ENCODE results near the gene MTERF2. TPM values are rescaled to one million over a fixed set of nuclear protein-coding genes. Genes with fewer than 3 reads are reported as not detected.
A peak's percentile ranks its signal among the peaks of the same experiment; 100 is the strongest.

The MTERF2 gene
- total RNA-seq, 2 donors from 2014 or later: 24.1 to 32.9 TPM

DNA sequence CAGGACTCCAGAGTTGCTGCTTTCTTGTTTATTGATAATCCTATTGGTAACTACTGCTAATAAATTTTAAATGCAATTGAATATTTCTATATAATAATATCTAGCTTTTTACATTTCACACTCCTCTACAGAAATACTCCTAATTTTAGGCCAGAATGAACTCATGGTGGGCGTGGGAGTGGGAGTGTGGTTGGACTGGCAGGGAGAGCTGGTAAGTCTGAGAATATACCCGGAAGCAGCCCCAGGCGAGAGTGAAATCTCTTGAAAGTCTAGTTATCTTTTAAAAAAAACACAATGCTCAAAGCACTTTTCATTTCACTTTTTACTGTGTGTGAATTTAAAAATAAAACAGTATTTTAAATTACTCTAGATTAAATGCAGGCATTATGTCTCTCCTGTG, 26.5 kb downstream of the MTERF2 start:
- intact Hi-C loops (cut with DNase I): no loop called here
- Histone ChIP-seq H3K27me3 (no peaks in the 10 kb centered on the region), H3K36me3 (replicated peaks in 1 of 2; ENCODE audit: insufficient read depth in 1 of 2, low read depth in 2 of 2) (peaks cover 0 to 2% of the 10 kb centered on the region in 2 donors), H3K4me3 (no peak overlapping the region), H3K27ac (no peak overlapping the region), H3K9me3 (no peaks in the 10 kb centered on the region), H3K4me1 (peaks cover 51% of the 10 kb centered on the region)
- ATAC-seq (no peak), DNase-seq (no peak)
- TF ChIP-seq POLR2A (IDR thresholded peaks at IDR 0.05): no peak
- TF ChIP-seq, protein P1, sequence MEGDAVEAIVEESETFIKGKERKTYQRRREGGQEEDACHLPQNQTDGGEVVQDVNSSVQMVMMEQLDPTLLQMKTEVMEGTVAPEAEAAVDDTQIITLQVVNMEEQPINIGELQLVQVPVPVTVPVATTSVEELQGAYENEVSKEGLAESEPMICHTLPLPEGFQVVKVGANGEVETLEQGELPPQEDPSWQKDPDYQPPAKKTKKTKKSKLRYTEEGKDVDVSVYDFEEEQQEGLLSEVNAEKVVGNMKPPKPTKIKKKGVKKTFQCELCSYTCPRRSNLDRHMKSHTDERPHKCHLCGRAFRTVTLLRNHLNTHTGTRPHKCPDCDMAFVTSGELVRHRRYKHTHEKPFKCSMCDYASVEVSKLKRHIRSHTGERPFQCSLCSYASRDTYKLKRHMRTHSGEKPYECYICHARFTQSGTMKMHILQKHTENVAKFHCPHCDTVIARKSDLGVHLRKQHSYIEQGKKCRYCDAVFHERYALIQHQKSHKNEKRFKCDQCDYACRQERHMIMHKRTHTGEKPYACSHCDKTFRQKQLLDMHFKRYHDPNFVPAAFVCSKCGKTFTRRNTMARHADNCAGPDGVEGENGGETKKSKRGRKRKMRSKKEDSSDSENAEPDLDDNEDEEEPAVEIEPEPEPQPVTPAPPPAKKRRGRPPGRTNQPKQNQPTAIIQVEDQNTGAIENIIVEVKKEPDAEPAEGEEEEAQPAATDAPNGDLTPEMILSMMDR (IDR thresholded peaks at IDR 0.05): no peak
- 56 to 65% methylated on average over 3 of the region's 3 CpGs for WGBS, 2 donors

- Histone ChIP-seq H3K4me3 (peak overlapping the region; percentile 91 to 92), H3K9me3 (no peaks in the 10 kb centered on the region), H3K27ac (peak overlapping the region in 1 of 4 donors; percentile 99), H3K36me3 (replicated peaks in 1 of 2; ENCODE audit: insufficient read depth in 1 of 2, low read depth in 2 of 2) (no peaks in the 10 kb centered on the region), H3K4me1 (peaks cover 58% of the 10 kb centered on the region), H3K27me3 (no peaks in the 10 kb centered on the region)
- WGBS, 2 donors: 0 to 5% methylated on average over 1 of the region's 1 CpG
- DNase-seq (no peak), ATAC-seq (no peak)
- no peak for TF ChIP-seq POLR2A (IDR thresholded peaks at IDR 0.05)
- TF ChIP-seq, protein P1 (IDR thresholded peaks at IDR 0.05): no peak
- intact Hi-C loops (cut with DNase I): no loop called here
These were observed 29.4 kb downstream of the MTERF2 start for GRCh38 chr12:106957583-106957982.

DNA sequence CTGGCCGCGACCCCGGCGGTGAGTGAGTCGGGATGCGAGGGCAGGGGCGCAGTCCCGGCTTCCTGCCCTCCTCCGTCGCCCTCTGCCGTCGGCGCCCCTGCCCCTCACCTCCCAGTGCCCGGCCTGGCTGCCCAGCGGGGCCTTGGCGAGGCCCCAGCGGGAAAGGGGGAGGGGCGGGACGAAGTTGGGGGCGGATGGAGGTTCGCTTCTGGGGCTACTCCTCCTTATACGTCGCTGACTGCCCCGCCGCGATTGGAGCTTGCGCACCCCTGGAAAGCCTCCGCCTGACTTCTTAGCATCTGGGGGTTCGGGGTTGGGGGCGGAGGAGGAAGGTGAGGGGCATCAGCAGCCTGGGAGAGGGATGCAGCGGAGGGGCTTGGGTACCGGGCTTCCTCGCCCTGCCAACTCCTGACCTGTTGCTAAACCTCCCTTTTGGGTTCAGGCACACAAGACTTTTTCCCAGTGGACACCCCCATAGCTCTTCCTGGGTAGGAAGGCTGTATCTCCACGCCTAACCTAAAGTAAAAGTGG, 30.8 kb downstream of the MTERF2 start:
- WGBS, 2 donors: 0 to 1% methylated on average over 14 to 34 of the region's 34 CpGs
- intact Hi-C loops (cut with DNase I): no loop called here

DNA sequence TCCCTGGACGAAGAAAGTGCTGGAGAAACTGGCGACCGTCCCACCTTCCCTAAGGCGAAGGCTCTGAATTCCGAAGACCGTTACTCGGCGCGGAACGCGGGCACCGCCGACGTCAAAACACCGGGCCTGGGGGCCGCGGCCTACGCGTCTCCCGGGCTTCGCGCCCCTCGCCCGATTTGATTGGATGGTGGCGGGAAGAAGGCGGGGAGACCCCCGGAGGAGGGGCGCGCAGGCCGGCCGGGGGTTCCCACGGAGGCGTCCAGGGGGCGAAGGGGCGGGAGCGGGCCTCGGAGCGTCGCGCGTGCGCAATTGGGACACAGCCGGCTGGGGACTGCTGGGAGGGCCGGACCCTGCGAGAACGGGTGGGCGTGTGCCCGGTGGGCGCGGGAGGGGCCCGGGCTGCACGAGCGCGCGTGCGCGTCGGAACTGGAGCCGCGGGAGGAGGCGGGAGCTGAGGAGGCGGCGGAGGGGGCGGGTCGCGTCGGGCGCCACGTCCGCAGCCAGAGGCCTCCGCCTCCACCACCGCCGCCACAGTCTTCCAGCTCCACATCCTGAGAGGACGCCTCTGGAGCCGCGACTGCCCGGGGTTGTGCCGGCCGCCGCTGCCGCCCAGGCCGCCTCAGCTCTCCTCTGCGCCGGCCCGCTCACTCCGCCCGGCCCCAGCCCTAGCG, 31.4 kb downstream of the MTERF2 start, which contains the start of gene TMEM263:
TMEM263 (plus strand) TSS at position 531 of the 671 bp plus-strand sequence. CDS start 11,210 bp downstream, outside the sequence.
- DNase-seq (peak; percentile 89 to 95 (median 93)), ATAC-seq (peak; percentile 86)
- peak within 1 kb of the TSS; percentile 91 to 92 for H3K4me3 ChIP-seq
- TF ChIP-seq, protein P1 (IDR thresholded peaks at IDR 0.05): peak in 2 of 7 experiments; percentile 4 to 21
- TF ChIP-seq POLR2A (IDR thresholded peaks at IDR 0.05): peak; percentile 88 to 98 (median 95)
- peak within 1 kb of the TSS; percentile 96 to 99 (median 97) for H3K27ac ChIP-seq
- WGBS, 2 donors: 0% methylated on average over 4 to 88 of the region's 88 CpGs
- H3K36me3 ChIP-seq (replicated peaks in 1 of 2; ENCODE audit: insufficient read depth in 1 of 2, low read depth in 2 of 2): no peaks in the 10 kb centered on the region
- peaks cover 42% of the 10 kb centered on the region for H3K4me1 ChIP-seq
- intact Hi-C loops (cut with DNase I): no loop called here
- H3K27me3 ChIP-seq: no peaks in the 10 kb centered on the region
- no peaks in the 10 kb centered on the region for H3K9me3 ChIP-seq

More for the DNA sequence above, 30.8 kb downstream of the MTERF2 start:
- DNase-seq: peak; percentile 65 to 70 (median 68)
- Histone ChIP-seq H3K27ac (peak overlapping the region; percentile 96 to 99 (median 97)), H3K27me3 (no peaks in the 10 kb centered on the region), H3K4me1 (peaks cover 47% of the 10 kb centered on the region), H3K36me3 (replicated peaks in 1 of 2; ENCODE audit: insufficient read depth in 1 of 2, low read depth in 2 of 2) (no peaks in the 10 kb centered on the region), H3K4me3 (peak overlapping the region; percentile 91 to 92), H3K9me3 (no peaks in the 10 kb centered on the region)
- TF ChIP-seq POLR2A (IDR thresholded peaks at IDR 0.05): peak in 1 of 3 donors; percentile 4
- TF ChIP-seq, protein P1 (IDR thresholded peaks at IDR 0.05): peak in 4 of 7 experiments; percentile 1 to 37 (median 20)
- peak; percentile 59 for ATAC-seq
